ENCODE results near the gene PYGB. TPM values are rescaled to one million over a fixed set of nuclear protein-coding genes. Genes with fewer than 3 reads are reported as not detected.

Gene PYGB
- total and polyA plus RNA-seq, 4 experiments from 2014 or later, result 28.3 to 35.6 (median 34.2) TPM

- H3K27ac Mint-ChIP-seq, result peak overlapping the region in 4 of 7 donors; percentile 60 to 94 (median 82)
- CTCF ChIA-PET (ENCODE audit: partially characterized antibody), result interaction anchor here (0.6 to 1.9 kb wide), 5 partner anchors 24 to 253 kb away, joined by 3 to 5 read pairs (median 4); partner anchors contain the start of genes ENTPD6 and GINS1
- H3K27me3 Mint-ChIP-seq, result peaks cover 0 to 2% of the 10 kb centered on the region in 2 donors
- Histone ChIP-seq H3K4me3 (ENCODE audit: low read length in 2 of 2) (peak overlapping the region; percentile 65 to 94), H3K27ac (ENCODE audit: low read depth, low read length) (peak overlapping the region; percentile 51), H3K27me3 (ENCODE audit: insufficient read depth, low read length) (no peaks in the 10 kb centered on the region), H3K36me3 (ENCODE audit: insufficient read depth, low read length) (no peaks in the 10 kb centered on the region), H3K4me1 (ENCODE audit: insufficient read depth, low read length) (peaks cover 30% of the 10 kb centered on the region), H3K9me3 (ENCODE audit: control insufficient read depth in 1 of 2, low read length in 2 of 2) (no peaks in the 10 kb centered on the region)
- peaks cover 4 to 6% of the 10 kb centered on the region in 2 donors for H3K36me3 Mint-ChIP-seq
- no peak for DNase-seq
- H3K4me3 Mint-ChIP-seq, result peak overlapping the region; percentile 86 to 95 (median 93)
- peaks cover 25 to 52% (median 38%) of the 10 kb centered on the region in 4 donors for H3K4me1 Mint-ChIP-seq
- POLR2A ChIA-PET (ENCODE audit: partially characterized antibody), result interaction anchor here (0.5 to 3.9 kb wide), 9 partner anchors 24 to 1826 kb away, joined by 3 to 34 read pairs (median 4); partner anchors contain the start of genes ACSS1, APMAP, ENTPD6 and NAPB
- peaks cover 0 to 7% (median 3%) of the 10 kb centered on the region in 8 donors for H3K9me3 Mint-ChIP-seq
- intact Hi-C loops (cut with micrococcal nuclease), result loop anchor here (5.0 kb wide), 2 partner anchors 190 to 255 kb away; partner anchors contain the start of genes ACSS1 and APMAP
These were observed 348 bp upstream of the PYGB start for GRCh38 chr20:25247518-25247955.

- Mint-ChIP-seq H3K4me3 (peak overlapping the region; percentile 89 to 97 (median 93)), H3K27ac (peak overlapping the region; percentile 1 to 91 (median 86)), H3K9me3 (peaks cover 0 to under 1% (median 0%) of the 10 kb centered on the region in 8 donors), H3K36me3 (peaks cover 4 to 6% of the 10 kb centered on the region in 2 donors), H3K27me3 (no peaks in the 10 kb centered on the region), H3K4me1 (peaks cover 25 to 55% (median 40%) of the 10 kb centered on the region in 4 donors)
- POLR2A ChIA-PET (ENCODE audit: partially characterized antibody), result interaction anchor here (1.0 to 3.9 kb wide), 3 partner anchors 25 to 191 kb away, joined by 4 to 34 read pairs (median 10); partner anchors contain the start of genes ACSS1 and ENTPD6
- Histone ChIP-seq H3K36me3 (ENCODE audit: insufficient read depth, low read length) (no peaks in the 10 kb centered on the region), H3K9me3 (ENCODE audit: control insufficient read depth in 1 of 2, low read length in 2 of 2) (no peaks in the 10 kb centered on the region), H3K27me3 (ENCODE audit: insufficient read depth, low read length) (no peaks in the 10 kb centered on the region), H3K4me1 (ENCODE audit: insufficient read depth, low read length) (peaks cover 30% of the 10 kb centered on the region), H3K4me3 (ENCODE audit: low read length in 2 of 2) (peak overlapping the region in 1 of 2 donors; percentile 94), H3K27ac (ENCODE audit: low read depth, low read length) (peak overlapping the region; percentile 59)
- intact Hi-C loops (cut with micrococcal nuclease), result loop anchor here (1.0 to 5.0 kb wide), 4 partner anchors 53 to 256 kb away; partner anchors contain the start of genes ABHD12, ACSS1, APMAP and ENTPD6
- peak in 1 of 5 donors; percentile 2 for DNase-seq
- CTCF ChIA-PET (ENCODE audit: partially characterized antibody), result no interaction called here
These were observed 894 bp downstream of the PYGB start for GRCh38 chr20:25248786-25249172.

DNA sequence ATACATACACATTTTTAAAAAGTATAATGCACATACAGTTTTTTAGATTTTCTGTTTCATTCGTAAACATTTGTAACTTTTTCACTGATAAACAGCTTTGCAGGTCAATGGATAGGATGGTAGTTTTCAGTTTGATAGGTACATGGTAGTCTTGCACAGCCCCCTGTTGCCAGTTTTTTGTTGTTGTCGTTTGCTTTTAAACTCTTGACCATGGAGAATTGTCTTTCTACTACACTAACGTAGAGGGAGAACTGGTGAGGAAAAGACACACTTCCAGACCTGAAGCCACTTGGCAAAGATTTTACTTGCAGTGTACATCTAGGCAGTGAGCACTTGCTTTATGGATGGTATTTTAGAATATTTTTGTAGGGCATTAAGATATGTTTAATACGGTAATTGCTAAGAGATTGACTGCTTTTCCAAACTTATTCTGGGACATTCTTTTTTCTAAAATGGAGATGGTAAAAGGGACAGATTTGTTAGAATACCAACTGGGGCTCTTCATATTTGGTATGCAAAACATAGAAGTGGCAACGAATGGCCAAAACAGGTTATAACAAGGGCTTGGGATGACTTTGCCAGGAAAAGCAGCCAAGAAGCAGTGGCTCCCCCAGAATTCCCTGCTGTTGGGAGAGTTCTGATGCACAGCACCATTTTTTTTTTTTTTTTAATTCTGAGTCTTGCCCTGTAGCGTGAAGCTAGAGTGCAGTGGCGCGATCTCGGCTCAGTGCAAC is 1.5 kb downstream of the PYGB start:
- Mint-ChIP-seq H3K4me1 (peaks cover 26 to 57% (median 41%) of the 10 kb centered on the region in 4 donors), H3K27ac (peak overlapping the region in 6 of 7 donors; percentile 1 to 91 (median 86)), H3K4me3 (peak overlapping the region; percentile 89 to 97 (median 93)), H3K9me3 (no peaks in the 10 kb centered on the region), H3K36me3 (peaks cover 4 to 6% of the 10 kb centered on the region in 2 donors), H3K27me3 (no peaks in the 10 kb centered on the region)
- Histone ChIP-seq H3K4me3 (ENCODE audit: low read length in 2 of 2) (peak overlapping the region in 1 of 2 donors; percentile 94), H3K4me1 (ENCODE audit: insufficient read depth, low read length) (peaks cover 30% of the 10 kb centered on the region), H3K36me3 (ENCODE audit: insufficient read depth, low read length) (no peaks in the 10 kb centered on the region), H3K27me3 (ENCODE audit: insufficient read depth, low read length) (no peaks in the 10 kb centered on the region), H3K9me3 (ENCODE audit: control insufficient read depth in 1 of 2, low read length in 2 of 2) (no peaks in the 10 kb centered on the region), H3K27ac (ENCODE audit: low read depth, low read length) (peak overlapping the region; percentile 59)
- no peak for DNase-seq
- intact Hi-C loops (cut with micrococcal nuclease), result loop anchor here (5.0 kb wide), 2 partner anchors 192 to 257 kb away; partner anchors contain the start of genes ACSS1 and APMAP
- ChIA-PET CTCF (ENCODE audit: partially characterized antibody) (no interaction called here), POLR2A (ENCODE audit: partially characterized antibody) (interaction anchor here (0.6 to 3.9 kb wide), 3 partner anchors 54 to 191 kb away, joined by 3 to 34 read pairs (median 4); partner anchors contain the start of gene ENTPD6)

GRCh38 chr20:25250508-25250907 is 2.6 kb downstream of the PYGB start:
- Histone ChIP-seq H3K27me3 (ENCODE audit: insufficient read depth, low read length) (no peaks in the 10 kb centered on the region), H3K4me3 (ENCODE audit: low read length in 2 of 2) (no peak overlapping the region), H3K27ac (ENCODE audit: low read depth, low read length) (no peak overlapping the region), H3K36me3 (ENCODE audit: insufficient read depth, low read length) (no peaks in the 10 kb centered on the region), H3K4me1 (ENCODE audit: insufficient read depth, low read length) (peaks cover 30% of the 10 kb centered on the region), H3K9me3 (ENCODE audit: control insufficient read depth in 1 of 2, low read length in 2 of 2) (no peaks in the 10 kb centered on the region)
- no peaks in the 10 kb centered on the region for H3K9me3 Mint-ChIP-seq
- POLR2A ChIA-PET (ENCODE audit: partially characterized antibody), result interaction anchor here (1.3 kb wide), 1 partner anchor 55 kb away, joined by 4 read pairs; the partner anchor contains the start of gene ENTPD6
- CTCF ChIA-PET (ENCODE audit: partially characterized antibody), result no interaction called here
- no peak for DNase-seq
- no peaks in the 10 kb centered on the region for H3K27me3 Mint-ChIP-seq
- intact Hi-C loops (cut with micrococcal nuclease), result no loop called here
- H3K4me3 Mint-ChIP-seq, result peak overlapping the region in 2 of 8 donors; percentile 18 to 89
- H3K27ac Mint-ChIP-seq, result no peak overlapping the region
- H3K36me3 Mint-ChIP-seq, result peaks cover 4 to 6% of the 10 kb centered on the region in 2 donors
- peaks cover 29 to 62% (median 42%) of the 10 kb centered on the region in 4 donors for H3K4me1 Mint-ChIP-seq

DNA sequence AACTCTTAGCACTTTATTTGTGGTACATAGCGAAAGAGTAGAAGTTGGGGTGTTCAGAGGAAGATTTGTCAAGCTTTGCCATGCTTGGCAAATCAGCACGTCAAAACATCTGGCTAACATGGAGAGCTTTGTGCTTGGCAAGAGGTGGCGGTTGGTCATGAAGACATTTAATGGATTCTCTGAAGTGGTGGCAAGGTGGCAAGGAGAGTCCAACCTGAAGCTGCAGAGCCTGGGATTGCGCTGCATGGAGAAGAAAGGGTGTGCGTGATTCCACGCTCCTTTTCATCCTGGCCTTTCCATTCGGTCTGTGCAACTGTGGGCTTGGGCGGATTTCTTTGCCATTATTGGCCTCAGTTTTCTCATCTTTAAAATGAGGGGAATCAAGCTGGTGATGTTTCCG is 3.1 kb downstream of the PYGB start:
- peaks cover 29 to 61% (median 43%) of the 10 kb centered on the region in 4 donors for H3K4me1 Mint-ChIP-seq
- intact Hi-C loops (cut with micrococcal nuclease), result no loop called here
- POLR2A ChIA-PET (ENCODE audit: partially characterized antibody), result interaction anchor here (1.3 kb wide), 1 partner anchor 56 kb away, joined by 4 read pairs; the partner anchor contains the start of gene ENTPD6
- no peaks in the 10 kb centered on the region for H3K27me3 Mint-ChIP-seq
- peaks cover 30% of the 10 kb centered on the region for H3K4me1 ChIP-seq (ENCODE audit: insufficient read depth, low read length)
- no peak overlapping the region for H3K27ac Mint-ChIP-seq
- H3K9me3 ChIP-seq (ENCODE audit: control insufficient read depth in 1 of 2, low read length in 2 of 2), result no peaks in the 10 kb centered on the region
- H3K36me3 ChIP-seq (ENCODE audit: insufficient read depth, low read length), result no peaks in the 10 kb centered on the region
- CTCF ChIA-PET (ENCODE audit: partially characterized antibody), result no interaction called here
- H3K4me3 Mint-ChIP-seq, result no peak overlapping the region
- no peak for DNase-seq
- H3K27ac ChIP-seq (ENCODE audit: low read depth, low read length), result no peak overlapping the region
- no peak overlapping the region for H3K4me3 ChIP-seq (ENCODE audit: low read length in 2 of 2)
- H3K36me3 Mint-ChIP-seq, result peaks cover 4 to 6% of the 10 kb centered on the region in 2 donors
- H3K9me3 Mint-ChIP-seq, result no peaks in the 10 kb centered on the region
- no peaks in the 10 kb centered on the region for H3K27me3 ChIP-seq (ENCODE audit: insufficient read depth, low read length)

DNA sequence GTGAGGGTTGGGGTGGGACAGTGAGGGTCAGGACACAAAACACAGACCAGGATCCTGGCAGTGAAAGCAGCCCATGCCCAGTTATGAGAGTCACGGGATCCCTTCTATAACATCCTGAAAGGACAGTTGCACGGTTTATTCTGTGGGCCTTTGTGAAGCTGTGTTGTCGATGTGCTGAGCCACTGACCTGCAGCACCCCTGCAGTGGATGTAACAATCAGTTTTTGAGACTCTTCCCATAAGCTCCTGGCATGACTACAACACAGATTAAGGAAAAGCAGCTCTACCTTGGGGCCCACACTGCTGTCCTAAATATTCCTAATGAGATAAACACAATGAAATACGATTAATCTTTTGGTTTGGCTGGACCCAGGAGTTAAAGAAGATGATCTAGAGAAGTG is 3.7 kb downstream of the PYGB start:
- POLR2A ChIA-PET (ENCODE audit: partially characterized antibody), result no interaction called here
- H3K9me3 Mint-ChIP-seq, result no peaks in the 10 kb centered on the region
- Histone ChIP-seq H3K36me3 (ENCODE audit: insufficient read depth, low read length) (no peaks in the 10 kb centered on the region), H3K4me1 (ENCODE audit: insufficient read depth, low read length) (peaks cover 30% of the 10 kb centered on the region), H3K4me3 (ENCODE audit: low read length in 2 of 2) (no peak overlapping the region), H3K27ac (ENCODE audit: low read depth, low read length) (no peak overlapping the region), H3K27me3 (ENCODE audit: insufficient read depth, low read length) (no peaks in the 10 kb centered on the region), H3K9me3 (ENCODE audit: control insufficient read depth in 1 of 2, low read length in 2 of 2) (no peaks in the 10 kb centered on the region)
- DNase-seq, result no peak
- intact Hi-C loops (cut with micrococcal nuclease), result no loop called here
- CTCF ChIA-PET (ENCODE audit: partially characterized antibody), result no interaction called here
- peaks cover 26 to 56% (median 43%) of the 10 kb centered on the region in 4 donors for H3K4me1 Mint-ChIP-seq
- H3K27ac Mint-ChIP-seq, result no peak overlapping the region
- peaks cover 4 to 8% of the 10 kb centered on the region in 2 donors for H3K36me3 Mint-ChIP-seq
- no peaks in the 10 kb centered on the region for H3K27me3 Mint-ChIP-seq
- H3K4me3 Mint-ChIP-seq, result peak overlapping the region in 1 of 8 donors; percentile 13

- no peak overlapping the region for H3K4me3 ChIP-seq (ENCODE audit: low read length in 2 of 2)
- H3K27ac ChIP-seq (ENCODE audit: low read depth, low read length), result no peak overlapping the region
- Mint-ChIP-seq H3K27me3 (no peaks in the 10 kb centered on the region), H3K9me3 (no peaks in the 10 kb centered on the region), H3K27ac (peak overlapping the region in 1 of 7 donors; percentile 12), H3K4me1 (peaks cover 19 to 49% (median 38%) of the 10 kb centered on the region in 4 donors), H3K36me3 (peaks cover 4 to 8% of the 10 kb centered on the region in 2 donors), H3K4me3 (peak overlapping the region in 1 of 8 donors; percentile 7)
- CTCF ChIA-PET (ENCODE audit: partially characterized antibody), result no interaction called here
- peaks cover 23% of the 10 kb centered on the region for H3K4me1 ChIP-seq (ENCODE audit: insufficient read depth, low read length)
- intact Hi-C loops (cut with micrococcal nuclease), result no loop called here
- no peaks in the 10 kb centered on the region for H3K27me3 ChIP-seq (ENCODE audit: insufficient read depth, low read length)
- H3K36me3 ChIP-seq (ENCODE audit: insufficient read depth, low read length), result no peaks in the 10 kb centered on the region
- POLR2A ChIA-PET (ENCODE audit: partially characterized antibody), result no interaction called here
- DNase-seq, result no peak
- no peaks in the 10 kb centered on the region for H3K9me3 ChIP-seq (ENCODE audit: control insufficient read depth in 1 of 2, low read length in 2 of 2)
These were observed 4.4 kb downstream of the PYGB start for GRCh38 chr20:25252230-25252651.

Measured in CD4-positive, alpha-beta memory T cell (primary cell).